ENCODE measurements around the gene SRP9. TPM values are rescaled to one million over a fixed set of nuclear protein-coding genes. Genes with fewer than 3 reads are reported as not detected.
"Not testable (repeated sequence)": the region's sequence is repeated elsewhere in the genome, so short reads cannot be mapped to it uniquely, and the experiment has no call there.

Gene SRP9
- total RNA-seq, 2 experiments from 2014 or later = 275 to 304 TPM

DNA sequence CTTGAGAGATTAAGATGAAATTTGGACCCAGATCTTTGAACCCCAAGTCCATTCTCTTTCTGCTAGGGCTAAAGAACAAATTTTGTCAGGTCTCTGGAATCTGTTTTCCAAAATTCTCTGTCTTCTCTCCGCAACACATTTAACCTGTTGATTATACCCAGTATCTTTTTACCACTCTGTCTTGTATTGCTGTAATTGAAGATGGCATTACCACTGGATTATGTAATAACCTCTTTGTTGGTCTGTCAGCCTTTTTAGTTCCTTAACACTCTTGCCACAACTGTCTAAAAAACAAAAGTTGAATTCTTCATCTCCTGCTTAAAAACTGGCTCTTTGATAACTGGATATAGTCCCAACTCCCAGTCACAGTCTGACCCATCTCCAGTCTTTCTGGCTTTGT, 3.0 kb downstream of the SRP9 start:
- ATAC-seq = no peak
- intact Hi-C loops (cut with micrococcal nuclease) = no loop called here
- no peaks in the 10 kb centered on the region for H3K27me3 Mint-ChIP-seq
- peaks cover 31% of the 10 kb centered on the region for H3K4me1 Mint-ChIP-seq (ENCODE audit: low read depth)
- ChIA-PET CTCF (no interaction called here), POLR2A (interaction anchor here (1.1 kb wide), 1 partner anchor 143 kb away, joined by 3 read pairs; the partner anchor contains the start of gene PYCR2)
- H3K36me3 Mint-ChIP-seq (ENCODE audit: low read depth) = peaks cover 44% of the 10 kb centered on the region
- peak overlapping the region; percentile 57 for H3K27ac Mint-ChIP-seq
- DNase-seq = no peak
- peak overlapping the region; percentile 51 for H3K4me3 Mint-ChIP-seq
- H3K9me3 Mint-ChIP-seq = no peaks in the 10 kb centered on the region
- TF ChIP-seq CTCF (IDR thresholded peaks at IDR 0.05) = no peak

DNA sequence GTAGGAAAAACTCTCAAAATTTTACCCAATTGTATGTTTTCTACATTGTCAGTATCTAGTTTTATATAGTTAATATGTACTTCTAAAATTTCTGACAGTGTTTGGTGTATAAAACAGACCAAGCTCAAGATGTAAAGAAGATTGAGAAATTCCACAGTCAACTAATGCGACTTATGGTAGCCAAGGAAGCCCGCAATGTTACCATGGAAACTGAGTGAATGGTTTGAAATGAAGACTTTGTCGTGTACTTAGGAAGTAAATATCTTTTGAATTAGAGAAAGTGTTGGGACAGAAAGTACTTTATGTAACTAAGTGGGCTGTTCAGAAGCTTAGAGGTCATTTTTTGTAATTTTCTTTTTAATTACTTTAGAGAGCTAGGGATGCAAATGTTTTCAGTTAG, 11.5 kb downstream of the SRP9 start:
- intact Hi-C loops (cut with micrococcal nuclease); H3K9me3 Mint-ChIP-seq; H3K4me3 Mint-ChIP-seq; H3K27me3 Mint-ChIP-seq; DNase-seq; H3K27ac Mint-ChIP-seq; ATAC-seq: not testable (repeated sequence)
- Mint-ChIP-seq H3K4me1 (ENCODE audit: low read depth) (peaks cover 13% of the 10 kb centered on the region), H3K36me3 (ENCODE audit: low read depth) (peaks cover 73% of the 10 kb centered on the region)
- CTCF ChIA-PET = interaction anchor here (0.8 to 0.9 kb wide), 2 partner anchors 13 to 307 kb away, joined by 3 read pairs; no protein-coding TSS in a partner anchor
- POLR2A ChIA-PET = interaction anchor here (1.9 kb wide), 1 partner anchor 11 kb away, joined by 7 read pairs; the partner anchor contains the start of gene SRP9

- CTCF ChIA-PET = no interaction called here
- DNase-seq = no peak
- Mint-ChIP-seq H3K27me3 (no peaks in the 10 kb centered on the region), H3K36me3 (ENCODE audit: low read depth) (peaks cover 50% of the 10 kb centered on the region), H3K4me3 (no peak overlapping the region), H3K27ac (no peak overlapping the region), H3K9me3 (no peaks in the 10 kb centered on the region), H3K4me1 (ENCODE audit: low read depth) (peaks cover 1% of the 10 kb centered on the region)
- no peak for ATAC-seq
- intact Hi-C loops (cut with micrococcal nuclease) = no loop called here
- TF ChIP-seq CTCF (IDR thresholded peaks at IDR 0.05) = no peak
- POLR2A ChIA-PET = no interaction called here
Observed at GRCh38 chr1:225794954-225795353, 17.3 kb downstream of the SRP9 start.

DNA sequence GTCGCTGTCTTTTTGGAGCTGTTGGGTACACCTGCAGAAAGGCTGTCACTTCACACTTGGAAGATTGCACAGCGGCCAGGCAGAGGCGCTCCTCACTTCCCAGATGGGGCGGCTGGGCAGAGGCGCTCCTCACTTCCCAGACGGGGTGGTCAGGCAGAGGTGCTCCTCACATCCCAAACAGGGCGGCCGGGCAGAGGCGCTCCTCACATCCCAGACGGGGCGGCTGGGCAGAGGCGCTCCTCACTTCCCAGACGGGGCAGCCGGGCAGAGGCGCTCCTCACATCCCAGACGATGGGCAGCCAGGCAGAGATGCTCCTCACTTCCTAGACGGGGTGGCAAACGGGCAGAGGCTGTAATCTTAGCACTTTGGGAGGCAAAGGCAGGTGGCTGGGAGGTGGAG, 18.5 kb downstream of the SRP9 start:
- peaks cover 40% of the 10 kb centered on the region for H3K36me3 Mint-ChIP-seq (ENCODE audit: low read depth)
- H3K4me1 Mint-ChIP-seq (ENCODE audit: low read depth); ATAC-seq; H3K9me3 Mint-ChIP-seq; POLR2A ChIA-PET; DNase-seq; H3K4me3 Mint-ChIP-seq; CTCF ChIA-PET; H3K27me3 Mint-ChIP-seq; intact Hi-C loops (cut with micrococcal nuclease); H3K27ac Mint-ChIP-seq: not testable (repeated sequence)

GRCh38 chr1:225801146-225801545, 23.5 kb downstream of the SRP9 start:
- H3K9me3 Mint-ChIP-seq; H3K27ac Mint-ChIP-seq; H3K4me3 Mint-ChIP-seq; POLR2A ChIA-PET; DNase-seq; H3K27me3 Mint-ChIP-seq; H3K36me3 Mint-ChIP-seq (ENCODE audit: low read depth); H3K4me1 Mint-ChIP-seq (ENCODE audit: low read depth); CTCF ChIA-PET; ATAC-seq; intact Hi-C loops (cut with micrococcal nuclease): not testable (repeated sequence)

- Mint-ChIP-seq H3K4me1 (ENCODE audit: low read depth) (peaks cover 12% of the 10 kb centered on the region), H3K27ac (no peak overlapping the region), H3K27me3 (no peaks in the 10 kb centered on the region), H3K36me3 (ENCODE audit: low read depth) (no peaks in the 10 kb centered on the region), H3K9me3 (no peaks in the 10 kb centered on the region), H3K4me3 (no peak overlapping the region)
- CTCF ChIA-PET = no interaction called here
- DNase-seq = no peak
- TF ChIP-seq CTCF (IDR thresholded peaks at IDR 0.05) = no peak
- ATAC-seq = no peak
- intact Hi-C loops (cut with micrococcal nuclease) = no loop called here
- POLR2A ChIA-PET = no interaction called here
Observed at GRCh38 chr1:225806249-225806648, 28.6 kb downstream of the SRP9 start.

- DNase-seq; CTCF ChIA-PET; ATAC-seq; H3K9me3 Mint-ChIP-seq; H3K27ac Mint-ChIP-seq; POLR2A ChIA-PET; intact Hi-C loops (cut with micrococcal nuclease); H3K36me3 Mint-ChIP-seq (ENCODE audit: low read depth); H3K4me3 Mint-ChIP-seq; H3K27me3 Mint-ChIP-seq: not testable (repeated sequence)
- H3K4me1 Mint-ChIP-seq (ENCODE audit: low read depth) = peaks cover 12% of the 10 kb centered on the region
Observed at GRCh38 chr1:225806736-225807135, 29.1 kb downstream of the SRP9 start.
